Measurements from ENCODE around the gene EDDM13. TPM values are rescaled to one million over a fixed set of nuclear protein-coding genes. Genes with fewer than 3 reads are reported as not detected.
"Not testable (repeated sequence)": the region's sequence is repeated elsewhere in the genome, so short reads cannot be mapped to it uniquely, and the experiment has no call there.

Gene EDDM13
- total RNA-seq, 1 experiment from 2014 or later = not detected

DNA sequence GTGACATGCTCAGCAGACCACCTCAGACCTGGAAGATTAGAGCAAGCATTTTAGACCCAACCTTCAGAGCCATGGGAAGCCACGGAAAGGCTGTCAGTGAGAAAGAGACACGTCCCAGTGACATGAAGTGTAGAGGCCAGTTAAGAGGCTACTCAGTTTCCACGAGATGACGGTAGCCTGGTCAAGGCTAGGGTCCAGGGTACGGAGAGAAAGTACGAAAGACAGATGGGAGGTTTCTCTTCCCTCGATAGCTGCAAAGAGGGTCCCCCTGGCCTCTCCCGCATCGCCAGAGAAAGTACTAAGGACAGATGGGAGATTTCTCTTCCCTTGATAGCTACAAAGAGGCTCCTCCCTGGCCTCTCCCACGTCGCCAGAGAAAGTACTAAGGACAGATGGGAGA lies 33.5 kb downstream of the EDDM13 start:
- TF ChIP-seq, protein P1, sequence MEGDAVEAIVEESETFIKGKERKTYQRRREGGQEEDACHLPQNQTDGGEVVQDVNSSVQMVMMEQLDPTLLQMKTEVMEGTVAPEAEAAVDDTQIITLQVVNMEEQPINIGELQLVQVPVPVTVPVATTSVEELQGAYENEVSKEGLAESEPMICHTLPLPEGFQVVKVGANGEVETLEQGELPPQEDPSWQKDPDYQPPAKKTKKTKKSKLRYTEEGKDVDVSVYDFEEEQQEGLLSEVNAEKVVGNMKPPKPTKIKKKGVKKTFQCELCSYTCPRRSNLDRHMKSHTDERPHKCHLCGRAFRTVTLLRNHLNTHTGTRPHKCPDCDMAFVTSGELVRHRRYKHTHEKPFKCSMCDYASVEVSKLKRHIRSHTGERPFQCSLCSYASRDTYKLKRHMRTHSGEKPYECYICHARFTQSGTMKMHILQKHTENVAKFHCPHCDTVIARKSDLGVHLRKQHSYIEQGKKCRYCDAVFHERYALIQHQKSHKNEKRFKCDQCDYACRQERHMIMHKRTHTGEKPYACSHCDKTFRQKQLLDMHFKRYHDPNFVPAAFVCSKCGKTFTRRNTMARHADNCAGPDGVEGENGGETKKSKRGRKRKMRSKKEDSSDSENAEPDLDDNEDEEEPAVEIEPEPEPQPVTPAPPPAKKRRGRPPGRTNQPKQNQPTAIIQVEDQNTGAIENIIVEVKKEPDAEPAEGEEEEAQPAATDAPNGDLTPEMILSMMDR (conservative IDR thresholded peaks at IDR 0.05; ENCODE audit: low read depth, low read length) = no peak
- TF ChIP-seq EZH2phosphoT487 (IDR thresholded peaks at IDR 0.05; ENCODE audit: borderline replicate concordance, low read length) (no peak), EZH2 (IDR thresholded peaks at IDR 0.05; ENCODE audit: low read length, unreplicated experiment) (no peak)
- no peak for ATAC-seq
- H3K4me3 ChIP-seq (ENCODE audit: low read length) = no peak overlapping the region
- H4K20me1 ChIP-seq (ENCODE audit: low read length) = no peaks in the 10 kb centered on the region
- peaks cover 10% of the 10 kb centered on the region for H3K36me3 ChIP-seq (ENCODE audit: low read depth, low read length)
- H3K79me2 ChIP-seq (ENCODE audit: low read length) = no peaks in the 10 kb centered on the region
- no peaks in the 10 kb centered on the region for H3K27me3 ChIP-seq (ENCODE audit: low read length)
- BruUV-seq (replicated peaks) = no TSS peak
- H2AFZ ChIP-seq (ENCODE audit: low read length) = no peak overlapping the region
- 0 out of 2 replicates have a peak, but pooled peaks cover 8% of the 10 kb centered on the region for H3K4me1 ChIP-seq (ENCODE audit: insufficient read depth, low read length)
- no peak overlapping the region for H3K27ac ChIP-seq (ENCODE audit: low read length)
- H3K9me2 ChIP-seq (replicated peaks; ENCODE audit: low read length) = no peaks in the 10 kb centered on the region
- H3K4me2 ChIP-seq (ENCODE audit: low read length) = no peak overlapping the region
- ChIA-PET CTCF (no interaction called here), POLR2A (ENCODE audit: unreplicated experiment) (no interaction called here)
- no peaks in the 10 kb centered on the region for H3K9me3 ChIP-seq (ENCODE audit: low read length)
- H3F3A ChIP-seq (ENCODE audit: low read length, unreplicated experiment) = no peaks in the 10 kb centered on the region
- intact Hi-C loops (cut with micrococcal nuclease) = no loop called here
- DNase-seq = no peak
- H3K9ac ChIP-seq (ENCODE audit: low read length) = no peak overlapping the region

DNA sequence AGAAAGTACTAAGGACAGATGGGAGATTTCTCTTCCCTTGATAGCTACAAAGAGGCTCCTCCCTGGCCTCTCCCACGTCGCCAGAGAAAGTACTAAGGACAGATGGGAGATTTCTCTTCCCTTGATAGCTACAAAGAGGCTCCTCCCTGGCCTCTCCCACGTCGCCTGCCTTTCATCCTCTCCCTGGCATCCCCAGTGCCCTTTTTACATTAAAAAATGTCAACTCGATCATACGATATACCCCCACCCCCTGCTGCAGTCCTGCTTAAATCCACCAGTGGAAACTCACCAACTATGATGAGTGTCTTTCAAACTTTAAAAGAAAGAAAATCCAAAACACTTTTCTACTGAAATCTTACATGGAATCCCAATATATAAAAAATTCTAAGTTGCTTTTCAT lies 34.5 kb downstream of the EDDM13 start:
- H3K36me3 ChIP-seq (ENCODE audit: low read depth, low read length); H3K27ac ChIP-seq (ENCODE audit: low read length); H4K20me1 ChIP-seq (ENCODE audit: low read length); CTCF ChIA-PET; H3K79me2 ChIP-seq (ENCODE audit: low read length); H2AFZ ChIP-seq (ENCODE audit: low read length); H3K4me2 ChIP-seq (ENCODE audit: low read length); H3K9me2 ChIP-seq (replicated peaks; ENCODE audit: low read length); H3K9ac ChIP-seq (ENCODE audit: low read length); BruUV-seq (replicated peaks); H3K27me3 ChIP-seq (ENCODE audit: low read length); ATAC-seq; H3K4me1 ChIP-seq (ENCODE audit: insufficient read depth, low read length); intact Hi-C loops (cut with micrococcal nuclease); H3F3A ChIP-seq (ENCODE audit: low read length, unreplicated experiment); POLR2A ChIA-PET (ENCODE audit: unreplicated experiment); H3K9me3 ChIP-seq (ENCODE audit: low read length); H3K4me3 ChIP-seq (ENCODE audit: low read length); DNase-seq: not testable (repeated sequence)

DNA sequence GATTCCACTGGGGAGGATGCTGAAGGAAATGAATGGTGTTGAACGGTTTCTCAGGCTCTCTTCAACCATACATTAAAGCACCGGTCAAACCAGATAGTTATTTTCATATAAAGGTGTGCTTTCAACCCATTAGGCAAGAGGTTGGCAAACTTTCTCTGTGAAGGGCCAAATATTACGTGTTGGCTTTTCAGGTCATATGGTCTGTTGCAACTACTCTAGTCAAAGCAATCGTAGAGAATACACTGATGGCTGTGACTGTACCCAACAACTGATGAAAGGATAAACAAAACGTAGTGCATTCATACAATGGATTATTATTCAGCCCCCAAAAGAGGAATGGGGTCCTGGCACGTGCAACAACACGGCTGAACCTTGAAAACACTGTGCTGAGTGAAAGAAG lies 36.2 kb downstream of the EDDM13 start:
- Histone ChIP-seq H3K9ac (ENCODE audit: low read length) (no peak overlapping the region), H3K4me2 (ENCODE audit: low read length) (no peak overlapping the region), H3K27ac (ENCODE audit: low read length) (no peak overlapping the region), H3K9me2 (replicated peaks; ENCODE audit: low read length) (no peaks in the 10 kb centered on the region), H3K79me2 (ENCODE audit: low read length) (peaks cover 3% of the 10 kb centered on the region), H2AFZ (ENCODE audit: low read length) (no peak overlapping the region), H3K9me3 (ENCODE audit: low read length) (no peaks in the 10 kb centered on the region), H3K4me1 (ENCODE audit: insufficient read depth, low read length) (peaks cover 4% of the 10 kb centered on the region), H3F3A (ENCODE audit: low read length, unreplicated experiment) (no peaks in the 10 kb centered on the region), H4K20me1 (ENCODE audit: low read length) (no peaks in the 10 kb centered on the region), H3K36me3 (ENCODE audit: low read depth, low read length) (peaks cover 7% of the 10 kb centered on the region), H3K4me3 (ENCODE audit: low read length) (no peak overlapping the region), H3K27me3 (ENCODE audit: low read length) (no peaks in the 10 kb centered on the region)
- DNase-seq (no peak), ATAC-seq (no peak)
- ChIA-PET POLR2A (ENCODE audit: unreplicated experiment) (no interaction called here), CTCF (no interaction called here)
- TF ChIP-seq, protein P1 (conservative IDR thresholded peaks at IDR 0.05; ENCODE audit: low read depth, low read length) = no peak
- TF ChIP-seq EZH2phosphoT487 (IDR thresholded peaks at IDR 0.05; ENCODE audit: borderline replicate concordance, low read length) (no peak), EZH2 (IDR thresholded peaks at IDR 0.05; ENCODE audit: low read length, unreplicated experiment) (no peak)
- intact Hi-C loops (cut with micrococcal nuclease) = no loop called here
- BruUV-seq (replicated peaks) = no TSS peak
